ENCODE data around the gene SNAPIN. TPM values are rescaled to one million over a fixed set of nuclear protein-coding genes. Genes with fewer than 3 reads are reported as not detected.

SNAPIN gene
- polyA plus RNA-seq, 3 donors: 30.7 to 141 (median 135) TPM

DNA sequence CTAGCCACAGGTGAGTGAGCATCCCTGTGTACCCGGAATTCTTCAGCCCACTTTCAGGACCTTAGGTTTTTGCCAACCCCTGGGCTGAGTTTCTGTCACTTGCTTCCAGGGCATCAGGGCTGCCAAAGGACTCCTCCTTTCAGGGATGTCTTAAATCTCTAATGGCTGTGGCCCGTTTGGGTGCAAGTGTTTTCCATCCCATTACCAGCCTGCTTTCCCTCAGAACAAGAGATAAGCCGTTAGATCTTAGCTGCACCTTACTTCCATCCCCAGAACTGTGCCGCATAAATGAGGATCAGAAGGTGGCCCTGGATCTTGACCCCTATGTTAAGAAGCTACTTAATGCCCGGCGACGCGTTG is 652 bp downstream of the SNAPIN start:
- H3K4me1 Mint-ChIP-seq: peaks cover 15% of the 10 kb centered on the region
- Histone ChIP-seq H3K4me3 (replicated peaks in 1 of 3; ENCODE audit: low read depth in 2 of 3, low read length in 3 of 3) (peak overlapping the region; percentile 64 to 92 (median 84)), H3K79me2 (ENCODE audit: insufficient read depth, low read length) (peaks cover 26% of the 10 kb centered on the region), H2AFZ (ENCODE audit: insufficient read depth, low read depth, low read length, poor library complexity, severe bottlenecking) (peak overlapping the region; percentile 87), H3K36me3 (replicated peaks in 1 of 2; ENCODE audit: control insufficient read depth in 1 of 2, insufficient read depth in 2 of 2, low read length in 2 of 2) (peaks cover 37 to 43% of the 10 kb centered on the region in 2 donors), H3K9me3 (replicated peaks in 1 of 2; ENCODE audit: control insufficient read depth in 1 of 2, insufficient read depth in 1 of 2, low read length in 2 of 2) (no peaks in the 10 kb centered on the region), H3K4me2 (replicated peaks; ENCODE audit: extremely low read depth, low read length, poor library complexity, severe bottlenecking) (peak overlapping the region; percentile 92), H3K27ac (ENCODE audit: low read depth in 1 of 2, low read length in 2 of 2) (peak overlapping the region; percentile 61 to 83), H4K20me1 (ENCODE audit: insufficient read depth, low read length) (peaks cover 11% of the 10 kb centered on the region), H3K4me1 (ENCODE audit: control insufficient read depth in 1 of 2, insufficient read depth in 2 of 2, low read length in 2 of 2) (peaks cover 17 to 23% of the 10 kb centered on the region in 2 donors), H3K27me3 (ENCODE audit: control insufficient read depth in 2 of 2, insufficient read depth in 2 of 2, low read length in 2 of 2) (no peaks in the 10 kb centered on the region), H3K9ac (ENCODE audit: insufficient read depth, low read length, poor library complexity, severe bottlenecking) (peak overlapping the region; percentile 81)
- intact Hi-C loops (cut with micrococcal nuclease): loop anchor here in 1 of 2 donors (1.0 kb wide), 1 partner anchor 11 kb away; the partner anchor contains the start of gene ILF2
- H3K9me3 Mint-ChIP-seq: no peaks in the 10 kb centered on the region
- TF ChIP-seq, protein P1, sequence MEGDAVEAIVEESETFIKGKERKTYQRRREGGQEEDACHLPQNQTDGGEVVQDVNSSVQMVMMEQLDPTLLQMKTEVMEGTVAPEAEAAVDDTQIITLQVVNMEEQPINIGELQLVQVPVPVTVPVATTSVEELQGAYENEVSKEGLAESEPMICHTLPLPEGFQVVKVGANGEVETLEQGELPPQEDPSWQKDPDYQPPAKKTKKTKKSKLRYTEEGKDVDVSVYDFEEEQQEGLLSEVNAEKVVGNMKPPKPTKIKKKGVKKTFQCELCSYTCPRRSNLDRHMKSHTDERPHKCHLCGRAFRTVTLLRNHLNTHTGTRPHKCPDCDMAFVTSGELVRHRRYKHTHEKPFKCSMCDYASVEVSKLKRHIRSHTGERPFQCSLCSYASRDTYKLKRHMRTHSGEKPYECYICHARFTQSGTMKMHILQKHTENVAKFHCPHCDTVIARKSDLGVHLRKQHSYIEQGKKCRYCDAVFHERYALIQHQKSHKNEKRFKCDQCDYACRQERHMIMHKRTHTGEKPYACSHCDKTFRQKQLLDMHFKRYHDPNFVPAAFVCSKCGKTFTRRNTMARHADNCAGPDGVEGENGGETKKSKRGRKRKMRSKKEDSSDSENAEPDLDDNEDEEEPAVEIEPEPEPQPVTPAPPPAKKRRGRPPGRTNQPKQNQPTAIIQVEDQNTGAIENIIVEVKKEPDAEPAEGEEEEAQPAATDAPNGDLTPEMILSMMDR (IDR thresholded peaks at IDR 0.05): no peak
- no peak for DNase-seq
- peaks cover 32 to 42% of the 10 kb centered on the region in 2 donors for H3K36me3 Mint-ChIP-seq
- 48% methylated on average over 3 of the region's 8 CpGs for WGBS (ENCODE audit: insufficient coverage)
- H3K27ac Mint-ChIP-seq: peak overlapping the region; percentile 76 to 95 (median 90)
- no peaks in the 10 kb centered on the region for H3K27me3 Mint-ChIP-seq (ENCODE audit: low read depth in 3 of 3)
- peak overlapping the region; percentile 92 to 95 for H3K4me3 Mint-ChIP-seq

DNA sequence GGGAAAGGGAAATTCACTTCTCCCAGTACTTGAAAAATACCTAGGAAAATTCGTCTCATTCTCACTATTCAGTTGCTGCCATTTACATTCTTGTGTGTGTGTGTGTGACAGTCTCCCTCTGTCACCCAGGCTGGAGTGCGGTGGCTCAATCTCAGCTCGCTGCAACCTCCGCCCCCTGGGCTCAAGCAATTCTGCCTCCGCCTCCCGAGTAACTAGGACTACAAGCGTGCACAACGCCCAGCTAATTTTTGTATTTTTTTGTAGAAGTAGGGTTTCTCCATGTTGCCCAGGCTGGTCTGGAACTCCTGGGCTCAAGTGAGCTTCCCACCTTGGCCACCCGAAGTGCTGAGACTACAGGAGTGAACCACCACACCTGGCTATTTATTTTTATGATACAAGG is 1.2 kb downstream of the SNAPIN start:
- H3K4me1 ChIP-seq (ENCODE audit: control insufficient read depth in 1 of 2, insufficient read depth in 2 of 2, low read length in 2 of 2): peaks cover 17 to 23% of the 10 kb centered on the region in 2 donors
- TF ChIP-seq, protein P1 (IDR thresholded peaks at IDR 0.05): no peak
- peaks cover 42 to 48% of the 10 kb centered on the region in 2 donors for H3K36me3 ChIP-seq (replicated peaks in 1 of 2; ENCODE audit: control insufficient read depth in 1 of 2, insufficient read depth in 2 of 2, low read length in 2 of 2)
- no peaks in the 10 kb centered on the region for H3K27me3 ChIP-seq (ENCODE audit: control insufficient read depth in 2 of 2, insufficient read depth in 2 of 2, low read length in 2 of 2)
- DNase-seq: no peak
- intact Hi-C loops (cut with micrococcal nuclease): loop anchor here in 1 of 2 donors (1.0 kb wide), 1 partner anchor 11 kb away; the partner anchor contains the start of gene ILF2
- Mint-ChIP-seq H3K27me3 (ENCODE audit: low read depth in 3 of 3) (no peaks in the 10 kb centered on the region), H3K27ac (peak overlapping the region in 3 of 7 donors; percentile 80 to 95 (median 91)), H3K9me3 (no peaks in the 10 kb centered on the region), H3K36me3 (peaks cover 37 to 47% of the 10 kb centered on the region in 2 donors), H3K4me1 (peaks cover 15% of the 10 kb centered on the region), H3K4me3 (peak overlapping the region; percentile 41 to 95)
- no peak overlapping the region for H2AFZ ChIP-seq (ENCODE audit: insufficient read depth, low read depth, low read length, poor library complexity, severe bottlenecking)
- H3K9ac ChIP-seq (ENCODE audit: insufficient read depth, low read length, poor library complexity, severe bottlenecking): no peak overlapping the region
- peaks cover 26% of the 10 kb centered on the region for H3K79me2 ChIP-seq (ENCODE audit: insufficient read depth, low read length)
- no peaks in the 10 kb centered on the region for H3K9me3 ChIP-seq (replicated peaks in 1 of 2; ENCODE audit: control insufficient read depth in 1 of 2, insufficient read depth in 1 of 2, low read length in 2 of 2)
- H3K4me2 ChIP-seq (replicated peaks; ENCODE audit: extremely low read depth, low read length, poor library complexity, severe bottlenecking): peak overlapping the region; percentile 92
- H4K20me1 ChIP-seq (ENCODE audit: insufficient read depth, low read length): peaks cover 11% of the 10 kb centered on the region
- H3K27ac ChIP-seq (ENCODE audit: low read depth in 1 of 2, low read length in 2 of 2): peak overlapping the region in 1 of 2 donors; percentile 83
- peak overlapping the region in 1 of 3 experiments; percentile 92 for H3K4me3 ChIP-seq (replicated peaks in 1 of 3; ENCODE audit: low read depth in 2 of 3, low read length in 3 of 3)
- 94% methylated on average over 7 of the region's 9 CpGs for WGBS (ENCODE audit: insufficient coverage)
